Measurements from ENCODE around the gene BSN. TPM values are rescaled to one million over a fixed set of nuclear protein-coding genes. Genes with fewer than 3 reads are reported as not detected.

Gene BSN
- total RNA-seq, 2 experiments from 2014 or later, result 0.03 to 0.27 TPM

DNA sequence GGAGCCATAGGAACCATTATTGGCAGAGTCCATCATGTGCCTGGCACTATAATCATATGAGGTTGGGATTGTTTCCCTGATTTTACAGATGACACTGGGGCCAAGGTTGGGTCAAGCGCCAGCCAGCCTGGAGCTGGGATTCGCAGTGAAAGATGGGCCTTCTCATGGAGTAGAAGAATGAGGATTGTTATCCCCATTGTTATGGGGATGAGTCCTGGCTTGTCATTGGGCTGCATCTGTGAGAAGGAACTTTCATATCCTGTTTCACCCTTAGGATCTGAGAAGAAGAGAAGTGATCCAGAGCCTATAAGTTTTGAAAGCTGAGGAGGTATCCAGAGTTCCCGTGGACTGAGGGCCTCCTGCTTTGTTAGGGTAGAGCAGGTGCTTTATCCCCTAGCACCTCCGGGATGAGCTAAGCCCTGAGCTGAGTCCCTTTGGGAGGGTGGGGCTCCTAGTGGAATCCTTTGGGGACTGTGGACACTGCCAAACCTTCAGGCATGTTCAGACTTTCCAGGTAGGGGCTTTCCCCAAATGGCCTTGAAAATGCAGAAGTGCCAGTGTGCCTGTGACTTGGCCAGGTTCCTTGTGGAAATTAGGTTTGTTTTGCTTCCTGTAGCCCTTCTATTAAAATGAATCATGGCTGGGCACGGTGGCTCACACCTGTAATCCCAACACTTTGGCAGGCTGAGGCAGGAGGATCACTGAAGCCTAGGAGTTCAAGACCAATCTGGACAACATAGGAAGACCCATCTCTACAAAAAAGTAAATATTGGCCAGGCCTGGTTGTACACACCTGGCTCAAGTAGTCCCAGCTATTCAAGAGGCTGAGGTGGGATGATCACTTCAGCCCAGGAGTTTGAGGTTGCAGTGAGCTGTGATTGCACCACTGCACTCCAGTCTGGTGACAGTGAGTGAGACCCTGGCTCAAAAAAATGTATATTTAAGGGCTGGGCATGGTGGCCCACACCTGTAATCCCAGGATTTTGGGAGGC, 30.2 kb upstream of the BSN start:
- DNase-seq (ENCODE audit: low spot score), result no peak
- CTCF ChIA-PET (ENCODE audit: unreplicated experiment), result no interaction called here
- Histone ChIP-seq H3K27ac (ENCODE audit: low read depth, low read length, poor library complexity, severe bottlenecking) (no peak overlapping the region), H3K9me2 (ENCODE audit: insufficient read depth, low read length) (no peaks in the 10 kb centered on the region), H4K20me1 (ENCODE audit: insufficient read depth, low read length) (no peaks in the 10 kb centered on the region), H3K9me3 (ENCODE audit: low read length) (no peaks in the 10 kb centered on the region), H3K4me1 (ENCODE audit: insufficient read depth, low read length, poor library complexity, severe bottlenecking) (no peaks in the 10 kb centered on the region), H3K4me3 (ENCODE audit: low read depth, low read length, poor library complexity, severe bottlenecking) (no peak overlapping the region), H3K79me2 (ENCODE audit: insufficient read depth, low read depth, low read length) (no peaks in the 10 kb centered on the region), H3K36me3 (ENCODE audit: insufficient read depth, low read length) (peaks cover 4% of the 10 kb centered on the region), H2AFZ (ENCODE audit: low read length) (no peak overlapping the region), H3K4me2 (ENCODE audit: low read length) (no peak overlapping the region)
- no peak for TF ChIP-seq EZH2phosphoT487 (IDR thresholded peaks at IDR 0.05; ENCODE audit: borderline replicate concordance, low read depth, low read length)
- TF ChIP-seq, protein P1, sequence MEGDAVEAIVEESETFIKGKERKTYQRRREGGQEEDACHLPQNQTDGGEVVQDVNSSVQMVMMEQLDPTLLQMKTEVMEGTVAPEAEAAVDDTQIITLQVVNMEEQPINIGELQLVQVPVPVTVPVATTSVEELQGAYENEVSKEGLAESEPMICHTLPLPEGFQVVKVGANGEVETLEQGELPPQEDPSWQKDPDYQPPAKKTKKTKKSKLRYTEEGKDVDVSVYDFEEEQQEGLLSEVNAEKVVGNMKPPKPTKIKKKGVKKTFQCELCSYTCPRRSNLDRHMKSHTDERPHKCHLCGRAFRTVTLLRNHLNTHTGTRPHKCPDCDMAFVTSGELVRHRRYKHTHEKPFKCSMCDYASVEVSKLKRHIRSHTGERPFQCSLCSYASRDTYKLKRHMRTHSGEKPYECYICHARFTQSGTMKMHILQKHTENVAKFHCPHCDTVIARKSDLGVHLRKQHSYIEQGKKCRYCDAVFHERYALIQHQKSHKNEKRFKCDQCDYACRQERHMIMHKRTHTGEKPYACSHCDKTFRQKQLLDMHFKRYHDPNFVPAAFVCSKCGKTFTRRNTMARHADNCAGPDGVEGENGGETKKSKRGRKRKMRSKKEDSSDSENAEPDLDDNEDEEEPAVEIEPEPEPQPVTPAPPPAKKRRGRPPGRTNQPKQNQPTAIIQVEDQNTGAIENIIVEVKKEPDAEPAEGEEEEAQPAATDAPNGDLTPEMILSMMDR (conservative IDR thresholded peaks at IDR 0.05; ENCODE audit: low read length), result no peak
- POLR2A ChIA-PET, result interaction anchor here (0.6 kb wide), 1 partner anchor 44 kb away, joined by 3 read pairs; no protein-coding TSS in a partner anchor
- no TSS peak for BruUV-seq (replicated peaks)
- intact Hi-C loops (cut with micrococcal nuclease; ENCODE audit: unreplicated experiment), result no loop called here

DNA sequence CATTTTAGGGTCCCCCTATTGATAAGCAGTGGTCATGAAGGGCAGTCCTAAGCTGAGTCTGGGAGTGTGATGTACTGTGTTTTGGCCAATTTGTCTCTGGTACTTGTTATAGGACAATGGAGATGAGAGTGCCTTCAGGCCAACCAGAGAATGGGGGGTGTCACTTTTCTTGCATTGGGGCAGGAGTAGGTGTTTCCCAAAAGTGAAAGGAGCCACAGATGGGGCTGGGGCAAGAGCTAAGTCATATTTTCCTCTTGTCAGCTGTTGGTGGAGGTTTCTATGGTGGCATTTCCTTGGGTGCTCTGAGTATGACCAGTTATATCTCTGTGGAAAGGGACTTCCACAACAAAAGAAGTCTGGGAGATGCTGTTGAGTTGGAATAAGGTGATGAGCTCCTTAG, 24.7 kb upstream of the BSN start:
- TF ChIP-seq, protein P1 (conservative IDR thresholded peaks at IDR 0.05; ENCODE audit: low read length), result no peak
- no peak for TF ChIP-seq EZH2phosphoT487 (IDR thresholded peaks at IDR 0.05; ENCODE audit: borderline replicate concordance, low read depth, low read length)
- ChIA-PET POLR2A (no interaction called here), CTCF (ENCODE audit: unreplicated experiment) (no interaction called here)
- Histone ChIP-seq H2AFZ (ENCODE audit: low read length) (no peak overlapping the region), H4K20me1 (ENCODE audit: insufficient read depth, low read length) (no peaks in the 10 kb centered on the region), H3K4me1 (ENCODE audit: insufficient read depth, low read length, poor library complexity, severe bottlenecking) (no peaks in the 10 kb centered on the region), H3K4me2 (ENCODE audit: low read length) (no peak overlapping the region), H3K9me3 (ENCODE audit: low read length) (no peaks in the 10 kb centered on the region), H3K79me2 (ENCODE audit: insufficient read depth, low read depth, low read length) (no peaks in the 10 kb centered on the region), H3K9me2 (ENCODE audit: insufficient read depth, low read length) (no peaks in the 10 kb centered on the region), H3K27ac (ENCODE audit: low read depth, low read length, poor library complexity, severe bottlenecking) (no peak overlapping the region), H3K4me3 (ENCODE audit: low read depth, low read length, poor library complexity, severe bottlenecking) (no peak overlapping the region), H3K36me3 (ENCODE audit: insufficient read depth, low read length) (peaks cover 23% of the 10 kb centered on the region)
- BruUV-seq (replicated peaks), result no TSS peak
- intact Hi-C loops (cut with micrococcal nuclease; ENCODE audit: unreplicated experiment), result no loop called here
- no peak for DNase-seq (ENCODE audit: low spot score)

DNA sequence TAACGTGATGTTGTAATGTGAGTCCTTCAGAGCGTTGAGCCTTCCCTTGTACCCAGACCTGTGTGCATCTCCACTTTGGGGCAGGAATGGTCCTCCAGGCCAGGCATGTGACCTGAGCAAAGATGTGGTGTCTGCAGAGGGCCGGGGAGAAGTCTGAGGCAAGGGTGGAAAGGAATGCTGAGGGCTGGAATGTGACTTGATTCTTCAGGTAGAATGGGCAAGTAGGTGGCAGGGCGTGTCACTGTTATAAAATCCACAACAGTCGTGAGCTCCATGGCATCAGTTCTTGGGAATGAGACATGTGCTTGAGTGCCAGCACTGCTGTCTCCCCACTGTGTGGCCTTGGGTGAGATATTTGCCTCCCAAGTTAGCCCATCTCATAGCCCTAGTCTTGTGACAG, 24.0 kb upstream of the BSN start:
- no TSS peak for BruUV-seq (replicated peaks)
- intact Hi-C loops (cut with micrococcal nuclease; ENCODE audit: unreplicated experiment), result no loop called here
- H3K36me3 ChIP-seq (ENCODE audit: insufficient read depth, low read length), result peaks cover 23% of the 10 kb centered on the region
- H3K9me3 ChIP-seq (ENCODE audit: low read length), result no peaks in the 10 kb centered on the region
- no peak overlapping the region for H3K27ac ChIP-seq (ENCODE audit: low read depth, low read length, poor library complexity, severe bottlenecking)
- ChIA-PET CTCF (ENCODE audit: unreplicated experiment) (no interaction called here), POLR2A (no interaction called here)
- H3K9me2 ChIP-seq (ENCODE audit: insufficient read depth, low read length), result no peaks in the 10 kb centered on the region
- DNase-seq (ENCODE audit: low spot score), result no peak
- H3K4me3 ChIP-seq (ENCODE audit: low read depth, low read length, poor library complexity, severe bottlenecking), result no peak overlapping the region
- no peak overlapping the region for H2AFZ ChIP-seq (ENCODE audit: low read length)
- no peaks in the 10 kb centered on the region for H3K4me1 ChIP-seq (ENCODE audit: insufficient read depth, low read length, poor library complexity, severe bottlenecking)
- no peaks in the 10 kb centered on the region for H4K20me1 ChIP-seq (ENCODE audit: insufficient read depth, low read length)
- H3K4me2 ChIP-seq (ENCODE audit: low read length), result no peak overlapping the region
- TF ChIP-seq EZH2phosphoT487 (IDR thresholded peaks at IDR 0.05; ENCODE audit: borderline replicate concordance, low read depth, low read length), result no peak
- TF ChIP-seq, protein P1 (conservative IDR thresholded peaks at IDR 0.05; ENCODE audit: low read length), result no peak
- no peaks in the 10 kb centered on the region for H3K79me2 ChIP-seq (ENCODE audit: insufficient read depth, low read depth, low read length)

All from OCI-LY7 (cell line).